Activated naive CD8-positive, alpha-beta T cell treated with anti-CD3 and anti-CD28 coated beads, Interleukin-2, amount 50 U/mL, for 16 hours (primary cell): Measurements from ENCODE around the gene ODR4.
"Not testable (repeated sequence)": the region's sequence is repeated elsewhere in the genome, so short reads cannot be mapped to it uniquely, and the experiment has no call there.

Experiments
- DNase-seq: peaks from one replicate; pipeline ENCODE4 v3.0.0-alpha.2; 2020; ENCODE audit warnings: low read depth, low spot score

Gene ODR4

DNA sequence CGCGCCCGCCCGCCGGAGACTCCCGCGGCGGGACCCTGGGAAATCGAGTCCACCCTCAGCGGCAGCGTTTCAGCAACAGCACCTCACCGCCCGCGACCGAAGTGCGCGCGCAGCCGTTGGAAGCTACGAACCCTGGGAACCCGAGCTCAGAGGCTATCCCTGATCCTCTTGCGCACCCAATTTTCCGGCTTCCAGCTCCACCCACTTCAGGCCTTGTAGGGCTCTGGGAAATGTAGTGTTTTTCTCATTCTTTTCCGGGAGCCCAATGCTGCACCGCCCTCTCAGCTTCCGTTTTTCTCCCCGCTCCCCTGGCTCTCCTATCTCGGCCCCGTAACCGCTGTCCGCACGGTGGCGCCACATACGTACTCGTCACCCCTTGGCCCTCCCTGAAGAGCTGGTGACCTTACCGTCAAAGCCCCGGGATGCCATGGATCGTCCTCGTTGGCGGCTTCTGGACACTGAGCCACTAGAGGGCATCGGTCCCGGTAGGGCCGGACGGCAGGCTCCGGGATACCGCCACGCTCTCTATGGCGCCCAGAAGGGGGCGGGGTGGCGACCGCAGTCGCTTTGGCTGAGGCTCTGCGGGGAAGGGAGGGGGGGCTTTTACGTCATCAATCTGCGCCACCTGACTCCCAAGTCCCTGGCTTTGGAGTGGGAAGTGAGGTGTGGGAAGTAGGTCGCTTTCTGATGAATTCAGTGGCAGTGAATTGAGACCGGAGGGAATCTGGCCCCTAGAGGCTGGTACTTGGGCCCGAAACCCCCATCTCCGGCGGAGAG is at the start of gene ODR4, which contains the start of gene TPR:
TSS of gene ODR4 (plus strand) at position 687 of the 777 bp plus-strand sequence. CDS start 3,948 bp downstream, outside the sequence.
TSS of gene TPR (minus strand) at position 102 of the 777 bp plus-strand sequence. CDS start 225 bp downstream, outside the sequence.
- DNase-seq = peak; percentile 91

DNA sequence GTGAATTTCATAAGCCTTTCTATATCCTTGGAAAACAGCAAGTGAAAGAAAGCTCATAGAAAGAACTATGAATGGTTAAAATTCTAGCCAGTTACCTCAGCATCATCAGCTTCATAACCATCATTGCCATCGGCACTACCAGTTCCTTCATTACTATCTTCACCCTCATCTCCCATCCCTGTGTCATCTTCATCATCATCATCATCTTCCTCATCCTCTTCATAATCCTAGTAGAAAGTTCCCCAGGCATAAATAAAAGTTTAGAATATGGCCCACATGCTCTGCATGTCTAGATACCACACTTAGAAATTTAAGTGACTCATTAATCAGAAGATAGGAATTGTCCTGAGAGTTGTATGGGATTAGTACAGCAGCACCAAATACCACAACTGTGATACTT is 49.6 kb upstream of the ODR4 start:
- no peak for DNase-seq

DNA sequence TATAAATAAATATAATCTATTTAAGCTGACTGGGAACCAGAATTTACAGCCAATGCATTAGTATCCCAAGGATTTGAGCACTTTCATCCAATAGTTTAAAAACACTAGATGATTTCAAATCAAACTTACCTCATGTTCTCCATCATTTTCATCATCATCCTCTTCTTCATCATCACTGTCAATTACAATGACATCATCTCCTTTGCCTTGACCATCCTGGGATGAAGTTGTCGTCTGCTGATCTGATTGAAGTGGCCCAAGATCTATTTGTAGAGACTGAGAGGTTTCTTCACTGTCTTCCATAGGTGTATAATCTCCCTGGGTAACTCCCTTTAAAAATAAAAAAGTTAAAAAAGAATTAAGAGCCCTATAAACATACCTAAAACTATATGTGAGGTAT is 48.3 kb upstream of the ODR4 start:
- no peak for DNase-seq

DNA sequence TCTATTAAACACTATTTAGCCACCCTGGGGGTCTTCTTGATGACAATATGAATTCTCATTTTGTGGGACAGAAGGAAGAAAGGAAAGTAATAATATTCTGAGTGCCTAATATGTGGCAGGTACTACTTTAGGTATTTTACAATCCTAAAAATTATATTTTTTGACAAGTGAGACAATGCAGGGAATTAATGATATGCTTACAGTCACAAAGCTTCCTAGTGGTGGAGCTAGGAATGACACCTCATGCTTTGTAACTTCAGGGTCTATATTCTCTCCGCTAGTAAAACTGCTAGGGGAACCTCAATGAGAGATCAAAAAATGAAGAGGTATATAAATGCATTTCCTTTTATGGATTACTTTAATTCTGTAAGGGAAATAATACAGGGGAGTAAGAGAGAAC is 44.9 kb upstream of the ODR4 start:
- no peak for DNase-seq

DNA sequence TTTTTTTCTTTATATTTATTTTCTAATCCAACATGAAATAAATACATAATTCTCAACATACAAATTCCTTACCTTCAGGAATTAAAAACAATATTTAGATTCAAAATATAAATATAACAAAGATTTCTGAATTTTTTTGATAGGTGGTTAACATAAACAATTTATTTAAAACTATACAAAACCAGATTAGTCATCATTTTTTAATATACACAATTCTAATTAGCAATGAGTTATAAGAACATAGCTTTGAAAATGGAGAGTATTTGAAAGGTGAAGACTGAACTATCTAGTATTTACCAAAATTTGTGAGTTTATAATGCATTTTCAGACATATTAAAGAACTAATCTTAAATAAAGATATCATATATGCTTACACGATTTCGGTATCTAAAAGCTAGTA is 38.1 kb upstream of the ODR4 start:
- no peak for DNase-seq

DNA sequence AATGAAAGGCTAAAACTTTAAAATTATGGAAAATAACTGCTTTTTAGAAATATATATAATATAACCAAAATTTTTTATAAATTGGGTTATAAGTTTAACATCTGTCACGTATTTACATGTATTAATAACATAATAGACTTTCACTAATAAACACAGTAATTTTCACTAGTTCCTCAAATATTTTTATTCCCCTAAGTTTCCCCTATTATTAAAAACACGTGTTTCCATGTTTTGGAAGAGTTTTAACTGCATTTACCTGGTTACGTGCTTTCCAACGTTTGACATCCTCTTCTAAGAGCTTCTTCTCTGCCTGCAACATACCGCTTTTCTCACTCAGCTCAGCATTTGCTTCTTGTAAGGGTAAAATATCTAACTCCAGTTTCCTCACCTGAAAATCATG is 34.9 kb upstream of the ODR4 start:
- DNase-seq = no peak

DNA sequence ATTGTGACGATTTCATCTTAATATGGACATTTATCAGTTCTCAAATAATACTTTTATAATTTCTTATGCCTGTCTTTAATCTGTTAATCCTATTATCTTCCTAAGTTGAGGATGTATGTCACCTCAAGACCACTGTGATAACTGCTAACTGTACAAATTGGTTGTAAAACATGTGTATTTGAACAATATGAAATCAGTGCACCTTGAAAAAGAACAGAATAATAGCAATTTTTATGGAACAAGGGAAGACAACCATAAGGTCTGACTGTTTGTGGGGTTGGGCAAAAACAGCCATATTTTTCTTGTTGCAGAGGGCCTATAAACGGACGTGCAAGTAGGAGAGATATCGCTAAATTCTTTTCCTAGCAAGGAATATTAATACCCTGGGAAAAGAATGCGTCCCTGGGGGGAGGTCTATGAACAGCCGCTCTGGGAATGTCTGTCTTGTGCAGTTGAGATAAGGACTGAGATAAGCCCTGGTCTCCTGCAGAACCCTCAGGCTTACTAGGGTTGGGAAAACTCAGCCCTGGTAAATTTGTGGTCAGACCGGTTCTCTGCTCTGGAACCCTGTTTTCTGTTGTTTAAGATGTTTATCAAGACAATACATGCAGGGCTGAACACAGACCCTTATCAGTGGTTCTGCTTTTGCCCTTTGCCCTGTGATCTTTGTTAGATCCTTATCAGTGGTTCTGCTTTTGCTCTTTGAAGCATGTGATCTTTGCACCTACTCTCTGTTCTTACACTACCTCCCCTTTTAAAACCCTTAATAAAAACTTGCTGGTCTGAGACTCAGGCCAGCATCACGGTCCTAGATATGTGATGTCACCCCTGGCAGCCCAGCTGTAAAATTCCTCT is 27.6 kb upstream of the ODR4 start:
- DNase-seq = not testable (repeated sequence)

- DNase-seq = no peak
Measured at GRCh38 chr1:186374303-186375151, 1.1 kb upstream of the ODR4 start.

GRCh38 chr1:186375929-186376319 is 286 bp downstream of the ODR4 start:
- DNase-seq = no peak

GRCh38 chr1:186386725-186387383 is 11.2 kb downstream of the ODR4 start:
- DNase-seq = no peak

GRCh38 chr1:186390925-186391324 is 15.3 kb downstream of the ODR4 start:
- DNase-seq = no peak

- no peak for DNase-seq
Measured at GRCh38 chr1:186391841-186392240, 16.2 kb downstream of the ODR4 start.

DNA sequence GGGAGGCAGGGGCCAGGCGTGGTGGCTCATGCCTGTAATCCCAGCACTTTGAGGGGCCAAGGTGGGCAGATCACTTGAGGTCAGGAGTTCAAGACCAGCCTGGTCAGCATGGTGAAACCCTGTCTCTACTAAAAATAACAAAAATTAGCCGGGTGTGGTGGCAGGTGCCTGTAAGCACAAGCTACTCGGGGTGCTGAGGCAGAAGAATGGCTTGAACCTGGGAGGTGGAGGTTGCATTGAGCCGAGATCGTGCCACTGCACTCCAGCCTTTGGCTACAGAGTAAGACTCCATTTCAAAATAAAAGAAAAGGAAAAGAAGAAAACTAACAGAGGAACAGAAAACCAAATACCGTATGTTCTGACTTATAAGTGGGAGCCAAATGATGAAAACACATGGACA is 17.1 kb downstream of the ODR4 start:
- not testable (repeated sequence) for DNase-seq

DNA sequence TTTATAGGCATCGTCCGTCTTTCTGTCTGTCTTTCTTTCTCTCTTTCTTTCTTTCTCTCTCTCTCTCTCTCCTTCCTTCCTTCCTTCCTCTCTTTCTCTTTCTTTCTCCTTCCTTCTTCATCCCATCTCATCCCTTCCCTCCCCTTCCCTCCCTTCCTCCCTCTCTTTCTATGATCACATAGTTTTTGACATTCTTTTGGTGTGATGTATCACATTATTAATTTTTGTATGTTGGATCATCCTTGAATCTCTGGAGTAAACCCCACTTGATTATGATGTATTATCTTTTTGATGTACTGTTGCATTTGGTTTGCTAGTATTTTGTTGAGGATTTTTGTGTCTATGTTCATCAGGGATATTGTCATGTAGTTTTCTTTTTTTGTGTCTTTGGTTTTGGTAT is 25.8 kb downstream of the ODR4 start:
- not testable (repeated sequence) for DNase-seq

DNA sequence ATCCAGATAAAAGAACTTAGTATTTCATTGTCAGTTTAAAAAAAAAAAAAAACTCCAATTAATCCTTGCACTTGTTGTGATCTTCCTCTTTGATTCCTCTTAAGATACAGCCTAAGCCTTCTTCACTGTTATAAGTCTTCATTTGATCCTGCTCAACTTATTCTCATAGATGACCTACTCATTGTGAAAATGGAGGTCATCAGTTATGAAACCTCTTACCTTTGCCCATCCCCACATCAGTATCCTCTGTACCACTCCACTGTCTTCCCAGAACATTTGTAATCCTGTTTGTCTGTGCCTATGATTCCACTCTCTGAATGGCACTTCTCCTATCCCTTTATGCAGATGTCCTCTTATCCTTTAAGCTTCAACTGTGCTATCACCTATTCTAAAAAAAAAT is 28.0 kb downstream of the ODR4 start:
- DNase-seq = no peak

GRCh38 chr1:186404454-186405051 is 28.9 kb downstream of the ODR4 start:
- no peak for DNase-seq

- DNase-seq = no peak
Measured at GRCh38 chr1:186409091-186409490, 33.5 kb downstream of the ODR4 start.

- no peak for DNase-seq
Measured at GRCh38 chr1:186413319-186413718, 37.7 kb downstream of the ODR4 start.

DNA sequence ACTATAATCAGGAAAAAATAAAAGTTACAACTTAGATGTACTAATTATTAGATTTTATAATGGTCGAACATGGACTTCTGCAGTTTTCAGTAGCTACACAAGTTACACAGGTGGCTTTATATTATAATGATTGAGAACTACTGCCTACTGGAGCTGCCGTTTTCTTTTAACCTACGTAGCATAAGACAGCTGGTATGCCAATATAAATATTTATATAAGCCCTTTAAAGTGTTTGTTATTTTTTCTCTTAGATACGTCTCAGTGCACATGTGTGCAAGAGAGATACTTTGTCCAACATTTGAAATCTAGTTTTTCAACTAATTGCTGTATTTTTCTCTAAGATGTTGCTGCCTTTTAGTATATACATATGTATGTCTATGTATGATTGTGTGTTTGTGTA is 42.9 kb downstream of the ODR4 start:
- DNase-seq = no peak

GRCh38 chr1:186420311-186420710 is 44.7 kb downstream of the ODR4 start:
- DNase-seq = no peak

DNA sequence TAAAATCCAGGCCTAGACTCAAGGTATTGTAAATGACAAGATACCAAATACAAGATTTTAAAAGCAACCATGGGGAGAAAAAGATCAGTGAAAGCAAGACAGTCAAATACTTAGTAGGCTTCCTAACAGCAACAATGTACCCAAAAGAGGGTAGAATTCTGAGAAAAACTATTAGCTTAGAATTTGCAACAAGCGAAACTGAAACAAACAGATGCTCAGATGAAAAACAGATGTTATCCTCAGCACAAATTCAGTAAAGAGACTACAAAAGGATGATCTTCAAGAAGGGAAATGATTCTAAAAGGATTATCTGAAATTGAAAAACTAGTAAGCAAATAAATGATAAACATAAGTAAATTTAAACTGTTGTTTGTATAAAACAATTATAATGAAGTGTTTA is 45.3 kb downstream of the ODR4 start:
- DNase-seq = no peak
